ENCODE results near the gene SUMF1.

SUMF1 gene

DNA sequence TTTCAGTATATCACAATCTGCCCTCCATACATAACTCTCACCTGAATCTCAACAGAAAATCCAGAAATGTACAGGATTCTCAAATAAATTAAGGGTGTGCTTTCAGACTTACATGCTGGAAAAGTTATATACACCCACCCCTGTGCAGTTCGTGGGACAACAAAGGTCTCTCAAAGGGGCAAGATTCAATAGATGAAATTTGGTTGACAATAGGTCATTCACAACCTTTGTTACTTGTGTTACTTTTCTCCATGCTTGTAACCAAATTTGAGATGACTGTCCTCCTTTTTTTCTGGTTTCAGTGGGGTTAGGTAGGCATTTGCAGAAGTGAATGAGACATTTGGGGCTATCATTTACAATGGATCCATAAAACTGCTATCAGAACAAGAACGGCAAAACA lies 91.2 kb downstream of the SUMF1 start:
- no peak for DNase-seq

GRCh38 chr3:4373669-4374068 lies 93.4 kb downstream of the SUMF1 start:
- no peak for DNase-seq

DNA sequence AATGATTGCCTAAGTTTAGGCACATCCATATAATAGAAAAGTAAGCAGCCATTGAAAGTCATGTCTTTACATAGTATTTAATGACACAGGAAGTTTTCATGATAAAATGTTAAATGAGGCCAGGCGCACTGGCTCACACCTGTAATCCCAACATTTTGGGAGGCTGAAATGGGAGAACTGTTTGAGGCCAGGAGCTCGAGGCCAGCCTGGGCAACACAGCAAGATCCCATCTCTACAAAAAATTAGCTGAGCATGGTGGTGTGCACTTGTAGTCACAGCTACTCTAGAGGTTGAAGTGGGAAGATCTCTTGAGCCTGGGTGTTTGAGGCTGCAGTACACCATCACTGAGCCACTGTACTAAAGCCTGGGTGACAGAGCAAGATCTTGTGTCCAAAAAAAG lies 104.5 kb downstream of the SUMF1 start:
- DNase-seq, result no peak

DNA sequence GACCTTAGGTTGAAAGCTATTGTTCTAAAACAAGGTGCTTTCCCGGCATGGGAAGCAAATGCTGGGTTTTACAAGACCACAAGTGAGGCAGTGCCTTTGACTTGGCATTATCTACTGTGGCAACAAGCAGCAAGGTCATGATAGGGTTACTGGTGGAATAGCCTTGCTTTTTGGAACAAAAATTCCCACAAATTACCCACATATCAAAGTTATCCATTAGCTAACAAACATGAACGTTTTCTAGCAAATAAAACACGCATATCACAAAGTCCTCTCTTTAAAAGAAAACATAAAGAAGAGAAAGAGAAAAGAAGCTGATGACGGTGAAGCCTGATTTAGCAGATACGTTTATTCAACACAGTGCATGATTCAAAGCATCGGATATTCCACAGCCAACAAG lies 106.3 kb downstream of the SUMF1 start:
- DNase-seq, result no peak

GRCh38 chr3:4359805-4360502 lies 107.1 kb downstream of the SUMF1 start:
- DNase-seq, result no peak

DNA sequence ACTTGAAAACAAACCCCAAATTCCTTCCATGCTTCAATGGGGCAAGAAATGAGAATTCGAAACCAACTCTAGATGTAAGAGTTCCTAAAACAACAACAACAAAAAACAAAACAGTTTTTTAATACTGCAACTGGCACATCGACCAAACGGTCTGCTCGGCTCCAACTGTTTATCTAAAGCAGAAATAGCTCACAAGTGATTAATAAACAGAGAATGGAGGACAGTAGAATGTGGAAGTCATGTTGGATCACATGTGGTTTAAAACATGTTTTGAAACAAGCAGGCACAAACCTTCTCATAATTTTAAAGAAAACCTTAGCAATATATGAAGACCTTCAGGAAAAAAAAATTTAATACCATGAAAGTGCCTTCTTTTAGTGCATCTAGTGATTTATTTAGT lies 108.8 kb downstream of the SUMF1 start:
- DNase-seq, result no peak

DNA sequence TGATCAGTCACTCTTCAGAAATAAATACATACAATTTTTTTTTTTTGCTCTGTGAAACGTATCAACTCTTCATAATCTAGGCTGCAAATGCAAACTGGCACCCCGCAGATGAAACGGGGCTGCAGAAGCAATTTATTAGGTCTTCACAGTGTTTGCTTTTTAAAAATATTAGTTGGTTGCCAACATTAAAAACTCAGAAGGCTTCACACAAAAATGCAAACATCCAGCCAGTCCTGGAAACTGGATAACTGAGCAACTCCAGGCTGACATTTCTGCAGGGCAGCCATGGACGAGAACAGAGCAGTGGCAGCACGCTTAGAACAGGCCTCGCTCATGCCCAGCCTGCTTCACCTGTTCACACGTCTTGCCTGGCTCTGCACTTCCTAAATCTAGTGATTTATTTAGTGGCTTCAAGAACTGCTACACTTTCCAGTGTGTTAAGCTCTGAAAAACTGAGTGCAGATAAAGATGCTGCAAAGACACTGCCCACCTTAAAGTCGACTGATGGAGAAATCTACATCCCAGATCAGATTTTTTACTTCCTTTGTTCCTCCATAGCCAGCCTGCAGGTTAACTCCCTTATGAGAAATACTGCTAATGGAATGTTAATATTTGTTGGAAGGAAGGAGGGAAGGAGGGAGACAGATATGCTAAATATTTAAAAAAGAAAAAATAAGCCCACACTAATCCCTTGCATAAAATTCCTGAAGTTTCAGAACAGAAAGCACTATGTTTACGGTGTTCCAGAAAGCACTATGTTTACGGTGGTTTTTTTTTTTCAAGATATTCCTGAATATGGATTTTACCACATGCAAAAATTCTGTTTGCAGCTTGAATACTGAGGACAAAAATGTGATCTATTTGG lies 110.3 kb downstream of the SUMF1 start:
- no peak for DNase-seq

GRCh38 chr3:4356220-4356540 lies 110.9 kb downstream of the SUMF1 start:
- no peak for DNase-seq

GRCh38 chr3:4355401-4356219 lies 111.5 kb downstream of the SUMF1 start:
- no peak for DNase-seq

GRCh38 chr3:4351872-4352271 lies 115.2 kb downstream of the SUMF1 start:
- DNase-seq, result no peak

GRCh38 chr3:4351164-4351855 lies 115.8 kb downstream of the SUMF1 start:
- DNase-seq, result no peak

- DNase-seq, result no peak
Observed at GRCh38 chr3:4350789-4351163, 116.3 kb downstream of the SUMF1 start.

DNA sequence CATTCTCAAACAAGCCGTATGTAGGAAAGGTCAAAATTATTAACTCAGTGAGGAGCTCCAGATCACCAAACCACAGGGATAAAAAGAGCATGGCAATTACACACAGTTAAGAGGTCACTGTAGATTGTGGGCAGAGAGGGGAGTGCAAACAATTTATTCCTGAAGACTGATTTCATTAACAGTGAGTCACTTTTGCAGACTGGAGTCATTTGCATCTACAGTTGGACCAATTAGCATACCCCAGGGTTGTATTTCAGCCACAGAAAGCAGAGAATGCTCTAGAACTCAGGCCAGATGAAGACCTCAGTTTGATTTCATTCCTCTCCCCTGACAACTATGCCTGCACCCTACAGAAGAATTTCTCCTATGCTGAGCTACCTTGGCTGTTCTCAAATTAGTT lies 123.8 kb downstream of the SUMF1 start:
- no peak for DNase-seq

DNA sequence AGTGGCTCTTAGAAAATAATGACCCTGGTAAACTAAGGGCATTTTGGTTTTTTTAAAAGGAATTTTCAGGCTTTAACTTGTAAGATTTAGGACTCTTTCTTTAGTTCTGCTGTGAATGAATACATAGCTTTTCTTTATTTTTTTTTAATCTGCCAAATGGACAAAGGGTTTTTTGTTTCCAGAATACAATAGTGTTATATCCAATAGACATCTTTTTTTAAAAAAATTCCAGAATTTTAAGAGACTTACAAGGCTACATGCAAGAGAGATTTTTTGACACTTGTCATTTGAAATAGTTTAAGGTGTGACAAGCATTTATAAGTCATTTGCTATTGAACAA lies 125.8 kb downstream of the SUMF1 start:
- no peak for DNase-seq

DNA sequence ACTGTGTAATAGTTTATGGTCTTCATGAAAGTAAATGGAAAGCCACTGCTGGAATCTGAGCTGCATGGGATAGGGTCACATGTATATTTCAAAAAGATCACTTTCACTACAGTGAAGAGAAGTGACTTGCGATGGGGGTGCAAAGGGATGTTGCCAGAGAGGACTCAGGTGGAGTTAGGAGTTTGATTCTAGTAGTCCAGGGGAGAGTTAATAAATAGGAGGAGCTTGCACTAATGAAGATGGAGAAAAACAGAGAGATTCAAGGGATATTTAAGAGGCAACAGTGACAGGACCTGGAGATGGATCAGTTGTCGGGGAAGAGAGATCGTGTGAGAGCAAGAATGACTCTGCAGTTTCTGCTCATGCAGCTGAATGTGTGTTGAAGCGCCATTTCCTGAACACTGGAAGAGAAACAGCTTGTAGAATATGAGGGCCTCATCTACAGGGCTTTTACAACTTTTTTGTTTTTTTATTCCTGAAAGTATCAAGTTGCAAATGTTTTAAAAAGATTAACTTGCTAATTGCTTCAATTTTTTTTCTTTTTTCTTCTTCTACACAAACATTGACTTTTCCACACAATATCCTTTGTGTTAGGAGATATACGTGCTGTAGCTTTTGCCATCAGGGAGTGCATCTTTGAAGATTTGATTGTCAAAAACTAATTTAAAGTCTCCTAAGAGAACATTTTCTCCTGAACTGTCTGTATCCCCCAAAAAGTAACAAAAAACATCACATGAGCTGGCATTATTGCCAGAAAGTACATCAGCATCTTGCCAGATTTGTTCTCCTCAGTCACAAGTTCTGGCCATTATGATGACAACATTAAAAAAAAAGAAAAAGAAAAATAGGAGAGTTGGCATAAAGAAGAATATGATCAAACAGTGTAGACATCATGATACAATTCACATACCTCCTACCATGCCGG lies 126.4 kb downstream of the SUMF1 start:
- no peak for DNase-seq

DNA sequence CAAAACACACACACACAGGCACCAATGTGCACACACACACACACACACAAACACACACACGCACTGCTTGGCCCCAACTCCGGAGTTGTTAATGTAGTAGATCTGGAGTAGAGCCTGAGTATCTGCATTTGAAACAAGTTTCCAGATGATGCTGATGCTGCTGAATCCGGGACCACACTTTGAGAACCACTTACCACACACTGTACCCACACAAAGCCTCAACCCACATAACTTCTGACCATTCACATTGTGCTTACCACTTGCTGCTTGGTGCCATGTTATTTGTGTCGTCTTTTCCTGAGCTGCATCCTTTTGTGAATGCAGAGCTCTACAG lies 127.0 kb downstream of the SUMF1 start:
- no peak for DNase-seq

DNA sequence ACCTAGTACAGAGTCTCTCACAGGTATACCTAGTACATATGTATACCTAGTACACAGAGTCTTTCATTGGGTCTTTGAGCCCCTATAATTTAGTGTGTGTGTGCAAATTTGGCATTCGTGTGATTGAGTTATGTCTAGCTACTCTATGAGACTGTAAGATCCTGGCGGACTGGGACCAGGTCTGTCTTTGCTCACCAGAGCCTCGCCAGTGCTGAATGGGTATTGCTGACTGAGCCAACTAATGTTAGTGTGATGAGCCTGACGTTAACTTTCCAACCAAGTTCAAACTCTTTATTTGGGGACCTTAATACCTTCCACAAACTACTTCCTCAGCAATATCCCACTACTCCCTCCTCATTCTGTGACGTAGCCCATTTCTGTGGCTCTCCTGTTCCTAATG lies 128.3 kb downstream of the SUMF1 start:
- DNase-seq, result no peak

- DNase-seq, result no peak
Observed at GRCh38 chr3:4336850-4337546, 130.1 kb downstream of the SUMF1 start.

DNA sequence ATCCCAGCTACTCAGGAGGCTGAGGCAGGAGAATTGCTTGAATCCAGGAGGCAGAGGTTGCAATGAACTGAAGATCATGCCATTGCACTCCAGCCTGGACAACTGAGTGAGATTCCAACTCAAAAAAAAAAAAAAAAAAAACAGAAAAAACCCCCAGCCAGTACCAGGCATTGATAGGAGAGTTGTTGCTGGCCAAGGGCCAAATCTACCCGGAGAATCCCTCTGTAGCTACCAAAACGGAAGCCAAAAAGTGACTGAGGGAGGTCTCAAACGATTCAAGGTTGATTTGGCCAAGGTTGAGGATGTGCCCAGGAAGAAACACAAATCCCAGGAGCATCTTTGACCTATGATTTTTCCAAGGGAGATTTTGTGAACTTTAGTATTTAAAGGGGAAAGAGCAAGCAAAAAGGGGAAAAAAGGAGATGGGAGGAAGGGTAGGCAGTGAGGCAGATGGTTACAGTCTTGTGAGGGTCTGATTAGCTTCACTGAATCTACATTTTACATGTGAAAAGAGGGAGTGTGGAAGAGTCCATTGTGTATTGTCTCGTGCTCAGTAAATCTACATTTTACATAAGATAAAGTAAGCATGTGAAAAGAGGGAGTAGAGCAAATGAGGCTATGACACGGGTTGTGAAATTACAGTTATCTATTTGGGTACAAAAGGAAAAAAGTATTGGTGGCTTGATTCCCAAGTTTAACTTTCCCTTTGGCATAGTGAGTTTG lies 131.1 kb downstream of the SUMF1 start:
- no peak for DNase-seq

GRCh38 chr3:4334548-4334947 lies 132.5 kb downstream of the SUMF1 start:
- DNase-seq, result no peak

- DNase-seq, result no peak
Observed at GRCh38 chr3:4332991-4333390, 134.1 kb downstream of the SUMF1 start.
